ENCODE results near the gene EVA1A.

Gene EVA1A

DNA sequence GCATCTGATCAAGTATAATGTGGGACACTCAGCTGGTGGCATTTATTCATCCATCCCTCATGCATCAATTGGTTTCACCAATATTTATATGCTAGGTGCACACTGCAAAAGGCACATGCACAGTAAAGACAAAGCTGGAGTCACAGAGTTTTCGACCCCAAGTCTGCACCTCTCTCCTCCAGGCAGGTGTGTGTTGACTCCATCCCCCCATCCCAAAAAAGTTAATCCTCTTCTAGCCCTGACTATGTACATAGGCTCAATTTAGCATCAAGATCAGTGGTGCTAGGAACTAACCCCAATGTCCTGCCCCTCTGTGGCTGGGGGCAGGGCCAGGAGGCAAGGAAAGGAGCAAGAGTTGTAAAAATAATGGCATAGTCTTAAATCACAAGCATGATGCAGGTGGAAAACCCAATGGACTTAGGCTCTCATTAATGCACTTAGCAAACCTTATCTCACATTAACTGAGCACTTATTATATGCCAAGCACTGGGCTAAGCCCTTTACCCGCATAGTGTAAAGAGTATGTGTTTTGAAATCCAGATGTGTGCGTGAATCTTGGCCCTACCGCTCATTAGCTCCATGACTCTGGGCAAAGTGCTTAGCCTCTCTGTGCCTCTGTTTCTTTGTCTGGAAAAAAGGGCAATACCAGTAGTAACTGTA lies 3.1 kb downstream of the EVA1A start:
- H3K4me3 ChIP-seq (ENCODE audit: low read depth, low read length): no peak overlapping the region
- no peaks in the 10 kb centered on the region for H3K9me3 ChIP-seq (ENCODE audit: insufficient read depth, low read depth, low read length)
- peak in 1 of 2 donors; percentile 29 for DNase-seq
- H3K4me1 ChIP-seq (ENCODE audit: control insufficient read depth in 1 of 2, insufficient read depth in 2 of 2, low read length in 2 of 2): peaks cover 6 to 14% of the 10 kb centered on the region in 2 experiments
- WGBS (ENCODE audit: extremely low coverage, insufficient coverage, insufficient read length): no CpG with 5 or more reads among the region's 4 CpGs
- H3K79me1 ChIP-seq (ENCODE audit: low read length): peaks cover 11% of the 10 kb centered on the region
- H3K9ac ChIP-seq (ENCODE audit: low read length): no peak overlapping the region
- no peak overlapping the region for H3K18ac ChIP-seq (ENCODE audit: low read length)
- H3K36me3 ChIP-seq (ENCODE audit: control insufficient read depth in 1 of 2, insufficient read depth in 2 of 2, low read length in 2 of 2): peaks cover 2 to 3% of the 10 kb centered on the region in 2 experiments
- H3K27me3 ChIP-seq (ENCODE audit: insufficient read depth, low read length): no peaks in the 10 kb centered on the region
- H2AK5ac ChIP-seq (ENCODE audit: low read length): no peak overlapping the region
- no peak overlapping the region for H2BK5ac ChIP-seq (ENCODE audit: low read depth, low read length, poor library complexity)
- peaks cover 2% of the 10 kb centered on the region for H3K79me2 ChIP-seq (ENCODE audit: control insufficient read depth, insufficient read depth, low read length, poor library complexity)
- no peak overlapping the region for H3K14ac ChIP-seq (ENCODE audit: low read length)
- no peak overlapping the region for H3K27ac ChIP-seq (ENCODE audit: low read depth, low read length)
- no peak overlapping the region for H2AFZ ChIP-seq (ENCODE audit: insufficient read depth, low read length, poor library complexity)
- no peak overlapping the region for H4K91ac ChIP-seq (ENCODE audit: low read depth, low read length)
- no peak overlapping the region for H4K8ac ChIP-seq (ENCODE audit: low read depth, low read length)
- H2BK120ac ChIP-seq (ENCODE audit: insufficient read depth, low read length, poor library complexity): no peak overlapping the region
- no peak overlapping the region for H3K4me2 ChIP-seq (ENCODE audit: low read length)
- H3K4ac ChIP-seq (ENCODE audit: low read depth, low read length): no peak overlapping the region
- no peak overlapping the region for H2BK12ac ChIP-seq (ENCODE audit: low read length)
- H4K12ac ChIP-seq (ENCODE audit: low read depth, low read length): no peak overlapping the region
- H3K23ac ChIP-seq (ENCODE audit: low read length): no peak overlapping the region

GRCh38 chr2:75556679-75557366 lies 3.9 kb downstream of the EVA1A start:
- Histone ChIP-seq H2AK5ac (ENCODE audit: low read length) (no peak overlapping the region), H3K27ac (ENCODE audit: low read depth, low read length) (no peak overlapping the region), H4K12ac (ENCODE audit: low read depth, low read length) (no peak overlapping the region), H3K79me2 (ENCODE audit: control insufficient read depth, insufficient read depth, low read length, poor library complexity) (peaks cover 2% of the 10 kb centered on the region), H3K9me3 (ENCODE audit: insufficient read depth, low read depth, low read length) (no peaks in the 10 kb centered on the region), H3K4me3 (ENCODE audit: low read depth, low read length) (no peak overlapping the region), H3K4me1 (ENCODE audit: control insufficient read depth in 1 of 2, insufficient read depth in 2 of 2, low read length in 2 of 2) (peaks cover 4 to 9% of the 10 kb centered on the region in 2 experiments), H3K36me3 (ENCODE audit: control insufficient read depth in 1 of 2, insufficient read depth in 2 of 2, low read length in 2 of 2) (peaks cover 2 to 3% of the 10 kb centered on the region in 2 experiments), H3K4ac (ENCODE audit: low read depth, low read length) (no peak overlapping the region), H3K18ac (ENCODE audit: low read length) (no peak overlapping the region), H2AFZ (ENCODE audit: insufficient read depth, low read length, poor library complexity) (no peak overlapping the region), H3K23ac (ENCODE audit: low read length) (no peak overlapping the region), H4K91ac (ENCODE audit: low read depth, low read length) (no peak overlapping the region), H2BK120ac (ENCODE audit: insufficient read depth, low read length, poor library complexity) (no peak overlapping the region), H3K4me2 (ENCODE audit: low read length) (no peak overlapping the region), H4K8ac (ENCODE audit: low read depth, low read length) (no peak overlapping the region), H3K79me1 (ENCODE audit: low read length) (peaks cover 11% of the 10 kb centered on the region), H3K27me3 (ENCODE audit: insufficient read depth, low read length) (no peaks in the 10 kb centered on the region), H2BK12ac (ENCODE audit: low read length) (no peak overlapping the region), H3K9ac (ENCODE audit: low read length) (no peak overlapping the region), H2BK5ac (ENCODE audit: low read depth, low read length, poor library complexity) (no peak overlapping the region), H3K14ac (ENCODE audit: low read length) (no peak overlapping the region)
- WGBS (ENCODE audit: extremely low coverage, insufficient coverage, insufficient read length): no CpG with 5 or more reads among the region's 7 CpGs
- DNase-seq: no peak

GRCh38 chr2:75555701-75556100 lies 5.0 kb downstream of the EVA1A start:
- no CpG with 5 or more reads among the region's 4 CpGs for WGBS (ENCODE audit: extremely low coverage, insufficient coverage, insufficient read length)
- no peak overlapping the region for H3K4me3 ChIP-seq (ENCODE audit: low read depth, low read length)

DNA sequence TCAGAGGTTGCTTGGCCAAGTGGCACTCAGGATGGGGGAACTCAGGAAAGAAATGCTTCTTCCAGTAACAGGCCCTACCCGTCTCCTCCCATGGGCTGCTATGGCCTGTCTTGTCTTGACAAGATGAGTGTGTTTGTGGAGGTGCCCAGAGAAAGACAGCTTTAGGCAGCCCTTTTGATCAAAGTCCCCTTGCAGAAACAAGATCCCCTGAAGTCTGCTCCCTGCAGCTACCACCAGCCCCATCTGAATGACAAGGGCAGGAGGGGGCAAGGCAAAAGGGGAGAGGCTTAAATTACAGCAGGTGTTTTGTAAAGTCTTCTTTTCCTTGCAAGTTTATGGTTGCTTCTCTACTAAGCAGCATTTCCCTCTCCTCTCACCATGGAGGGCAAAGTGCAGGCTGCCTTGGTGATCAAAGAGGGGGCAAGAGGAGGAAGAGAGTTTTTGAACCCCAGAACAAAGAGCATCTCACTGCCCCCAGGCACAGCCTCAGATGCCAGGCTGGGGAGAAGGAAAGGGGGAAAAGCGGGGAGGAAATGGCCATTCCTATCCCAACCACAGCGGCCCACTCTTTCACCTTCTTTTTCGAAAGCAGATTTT lies 6.7 kb downstream of the EVA1A start:
- no CpG with 5 or more reads among the region's 4 CpGs for WGBS (ENCODE audit: extremely low coverage, insufficient coverage, insufficient read length)
- H3K4me1 ChIP-seq (ENCODE audit: control insufficient read depth in 1 of 2, insufficient read depth in 2 of 2, low read length in 2 of 2): peaks cover 0 to 3% of the 10 kb centered on the region in 2 experiments
- H4K91ac ChIP-seq (ENCODE audit: low read depth, low read length): no peak overlapping the region

More at GRCh38 chr2:75555701-75556100, 5.0 kb downstream of the EVA1A start:
- Histone ChIP-seq H3K79me2 (ENCODE audit: control insufficient read depth, insufficient read depth, low read length, poor library complexity) (peaks cover 2% of the 10 kb centered on the region), H3K36me3 (ENCODE audit: control insufficient read depth in 1 of 2, insufficient read depth in 2 of 2, low read length in 2 of 2) (peaks cover 2 to 3% of the 10 kb centered on the region in 2 experiments), H3K27ac (ENCODE audit: low read depth, low read length) (no peak overlapping the region), H2BK120ac (ENCODE audit: insufficient read depth, low read length, poor library complexity) (no peak overlapping the region), H3K18ac (ENCODE audit: low read length) (no peak overlapping the region), H3K4me1 (ENCODE audit: control insufficient read depth in 1 of 2, insufficient read depth in 2 of 2, low read length in 2 of 2) (peaks cover 0 to 6% of the 10 kb centered on the region in 2 experiments), H3K23ac (ENCODE audit: low read length) (no peak overlapping the region), H2AFZ (ENCODE audit: insufficient read depth, low read length, poor library complexity) (no peak overlapping the region), H4K12ac (ENCODE audit: low read depth, low read length) (no peak overlapping the region), H3K4me2 (ENCODE audit: low read length) (no peak overlapping the region), H2BK5ac (ENCODE audit: low read depth, low read length, poor library complexity) (no peak overlapping the region), H4K91ac (ENCODE audit: low read depth, low read length) (no peak overlapping the region), H2AK5ac (ENCODE audit: low read length) (no peak overlapping the region), H3K79me1 (ENCODE audit: low read length) (peaks cover 7% of the 10 kb centered on the region), H3K4ac (ENCODE audit: low read depth, low read length) (no peak overlapping the region), H3K9me3 (ENCODE audit: insufficient read depth, low read depth, low read length) (no peaks in the 10 kb centered on the region), H3K14ac (ENCODE audit: low read length) (no peak overlapping the region), H3K27me3 (ENCODE audit: insufficient read depth, low read length) (no peaks in the 10 kb centered on the region), H3K9ac (ENCODE audit: low read length) (no peak overlapping the region), H2BK12ac (ENCODE audit: low read length) (no peak overlapping the region), H4K8ac (ENCODE audit: low read depth, low read length) (no peak overlapping the region)
- DNase-seq: no peak

More for the DNA sequence above, 6.7 kb downstream of the EVA1A start:
- H3K18ac ChIP-seq (ENCODE audit: low read length): no peak overlapping the region
- no peak overlapping the region for H3K23ac ChIP-seq (ENCODE audit: low read length)
- no peaks in the 10 kb centered on the region for H3K79me1 ChIP-seq (ENCODE audit: low read length)
- H3K9me3 ChIP-seq (ENCODE audit: insufficient read depth, low read depth, low read length): no peaks in the 10 kb centered on the region
- no peak overlapping the region for H2AK5ac ChIP-seq (ENCODE audit: low read length)
- H4K12ac ChIP-seq (ENCODE audit: low read depth, low read length): no peak overlapping the region
- no peak overlapping the region for H4K8ac ChIP-seq (ENCODE audit: low read depth, low read length)
- no peak for DNase-seq
- no peak overlapping the region for H3K9ac ChIP-seq (ENCODE audit: low read length)
- H2BK12ac ChIP-seq (ENCODE audit: low read length): no peak overlapping the region
- H3K4ac ChIP-seq (ENCODE audit: low read depth, low read length): no peak overlapping the region
- H3K27ac ChIP-seq (ENCODE audit: low read depth, low read length): no peak overlapping the region
- H3K4me3 ChIP-seq (ENCODE audit: low read depth, low read length): no peak overlapping the region
- no peaks in the 10 kb centered on the region for H3K27me3 ChIP-seq (ENCODE audit: insufficient read depth, low read length)
- no peak overlapping the region for H2BK120ac ChIP-seq (ENCODE audit: insufficient read depth, low read length, poor library complexity)
- H3K14ac ChIP-seq (ENCODE audit: low read length): no peak overlapping the region
- H3K36me3 ChIP-seq (ENCODE audit: control insufficient read depth in 1 of 2, insufficient read depth in 2 of 2, low read length in 2 of 2): peaks cover 3 to 4% of the 10 kb centered on the region in 2 experiments
- H2AFZ ChIP-seq (ENCODE audit: insufficient read depth, low read length, poor library complexity): no peak overlapping the region
- H3K79me2 ChIP-seq (ENCODE audit: control insufficient read depth, insufficient read depth, low read length, poor library complexity): no peaks in the 10 kb centered on the region
- H3K4me2 ChIP-seq (ENCODE audit: low read length): no peak overlapping the region
- H2BK5ac ChIP-seq (ENCODE audit: low read depth, low read length, poor library complexity): no peak overlapping the region
